ENCODE measurements around the gene UNC13B. TPM values are rescaled to one million over a fixed set of nuclear protein-coding genes. Genes with fewer than 3 reads are reported as not detected.
"Not testable (repeated sequence)": the region's sequence is repeated elsewhere in the genome, so short reads cannot be mapped to it uniquely, and the experiment has no call there.

Gene UNC13B
- total RNA-seq, 1 experiment from 2014 or later, result 9.8 TPM

DNA sequence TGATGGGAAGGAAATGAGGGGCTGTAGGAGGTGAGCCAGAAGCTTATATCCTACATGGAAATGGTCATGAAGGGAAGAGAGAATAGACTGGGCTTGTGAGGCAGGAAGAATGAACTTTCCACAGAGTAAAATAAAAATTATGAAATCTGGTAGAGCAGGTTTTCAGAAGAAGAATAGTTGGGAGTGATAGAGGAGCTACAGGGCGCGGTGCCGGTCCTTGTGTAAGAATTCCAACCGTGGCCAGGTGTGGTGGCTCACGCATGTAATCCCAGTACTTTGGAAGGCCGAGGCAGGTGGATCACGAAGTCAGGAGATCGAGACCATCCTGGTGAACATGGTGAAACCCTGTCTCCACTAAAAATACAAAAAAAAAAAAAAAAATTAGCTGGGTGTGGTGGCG is 8.9 kb upstream of the UNC13B start:
- intact Hi-C loops (cut with micrococcal nuclease), result no loop called here
- Histone ChIP-seq H4K20me1 (ENCODE audit: low read length) (no peaks in the 10 kb centered on the region), H3K9me3 (ENCODE audit: low read length) (no peaks in the 10 kb centered on the region), H3K4me1 (ENCODE audit: insufficient read depth, low read length) (no peaks in the 10 kb centered on the region), H3K27me3 (ENCODE audit: low read length) (no peaks in the 10 kb centered on the region), H3K9ac (ENCODE audit: low read length) (no peak overlapping the region), H3F3A (ENCODE audit: low read length, unreplicated experiment) (no peaks in the 10 kb centered on the region), H3K27ac (ENCODE audit: low read length) (no peak overlapping the region), H3K4me3 (ENCODE audit: low read length) (no peak overlapping the region), H3K4me2 (ENCODE audit: low read length) (no peak overlapping the region), H3K9me2 (replicated peaks; ENCODE audit: low read length) (no peaks in the 10 kb centered on the region), H3K36me3 (ENCODE audit: low read depth, low read length) (no peaks in the 10 kb centered on the region; the same call in 1 of the 2 replicates), H2AFZ (ENCODE audit: low read length) (no peak overlapping the region), H3K79me2 (ENCODE audit: low read length) (no peaks in the 10 kb centered on the region)
- CTCF ChIA-PET, result no interaction called here
- ATAC-seq, result no peak; the same call in 1 of the 2 replicates
- DNase-seq, result peak; percentile 12
- BruUV-seq (replicated peaks), result no TSS peak
- TF ChIP-seq, protein P1, sequence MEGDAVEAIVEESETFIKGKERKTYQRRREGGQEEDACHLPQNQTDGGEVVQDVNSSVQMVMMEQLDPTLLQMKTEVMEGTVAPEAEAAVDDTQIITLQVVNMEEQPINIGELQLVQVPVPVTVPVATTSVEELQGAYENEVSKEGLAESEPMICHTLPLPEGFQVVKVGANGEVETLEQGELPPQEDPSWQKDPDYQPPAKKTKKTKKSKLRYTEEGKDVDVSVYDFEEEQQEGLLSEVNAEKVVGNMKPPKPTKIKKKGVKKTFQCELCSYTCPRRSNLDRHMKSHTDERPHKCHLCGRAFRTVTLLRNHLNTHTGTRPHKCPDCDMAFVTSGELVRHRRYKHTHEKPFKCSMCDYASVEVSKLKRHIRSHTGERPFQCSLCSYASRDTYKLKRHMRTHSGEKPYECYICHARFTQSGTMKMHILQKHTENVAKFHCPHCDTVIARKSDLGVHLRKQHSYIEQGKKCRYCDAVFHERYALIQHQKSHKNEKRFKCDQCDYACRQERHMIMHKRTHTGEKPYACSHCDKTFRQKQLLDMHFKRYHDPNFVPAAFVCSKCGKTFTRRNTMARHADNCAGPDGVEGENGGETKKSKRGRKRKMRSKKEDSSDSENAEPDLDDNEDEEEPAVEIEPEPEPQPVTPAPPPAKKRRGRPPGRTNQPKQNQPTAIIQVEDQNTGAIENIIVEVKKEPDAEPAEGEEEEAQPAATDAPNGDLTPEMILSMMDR (conservative IDR thresholded peaks at IDR 0.05; ENCODE audit: low read depth, low read length), result no peak
- TF ChIP-seq EZH2phosphoT487 (IDR thresholded peaks at IDR 0.05; ENCODE audit: borderline replicate concordance, low read length), result no peak
- POLR2A ChIA-PET (ENCODE audit: unreplicated experiment), result no interaction called here

DNA sequence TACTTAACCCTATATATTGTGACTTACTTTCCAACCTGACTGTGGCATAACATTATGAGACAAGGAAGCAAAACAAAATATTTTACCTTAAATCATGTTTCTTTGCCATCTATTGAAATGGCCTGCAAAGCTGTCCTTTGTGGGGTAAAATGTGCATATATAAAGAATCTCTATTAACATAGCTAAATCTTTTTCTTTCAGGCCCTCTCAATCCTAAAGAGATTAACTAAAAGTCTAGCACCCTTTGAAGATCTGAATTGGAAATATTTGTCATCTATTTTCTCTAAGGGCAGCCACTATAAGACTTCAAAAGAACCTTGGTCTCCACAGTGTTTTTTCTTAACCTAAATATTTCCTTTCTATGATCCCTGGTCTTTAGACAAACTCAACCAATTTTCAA is 5.0 kb upstream of the UNC13B start:
- Histone ChIP-seq H2AFZ (ENCODE audit: low read length) (no peak overlapping the region), H3F3A (ENCODE audit: low read length, unreplicated experiment) (no peaks in the 10 kb centered on the region), H3K27ac (ENCODE audit: low read length) (no peak overlapping the region), H4K20me1 (ENCODE audit: low read length) (no peaks in the 10 kb centered on the region), H3K36me3 (ENCODE audit: low read depth, low read length) (no peaks in the 10 kb centered on the region), H3K9me3 (ENCODE audit: low read length) (no peaks in the 10 kb centered on the region), H3K4me2 (ENCODE audit: low read length) (no peak overlapping the region), H3K79me2 (ENCODE audit: low read length) (no peaks in the 10 kb centered on the region), H3K27me3 (ENCODE audit: low read length) (no peaks in the 10 kb centered on the region), H3K4me1 (ENCODE audit: insufficient read depth, low read length) (0 out of 2 replicates have a peak, but pooled peaks cover 3% of the 10 kb centered on the region), H3K9ac (ENCODE audit: low read length) (no peak overlapping the region), H3K9me2 (replicated peaks; ENCODE audit: low read length) (no peaks in the 10 kb centered on the region), H3K4me3 (ENCODE audit: low read length) (no peak overlapping the region)
- CTCF ChIA-PET, result no interaction called here
- TF ChIP-seq, protein P1 (conservative IDR thresholded peaks at IDR 0.05; ENCODE audit: low read depth, low read length), result no peak
- TF ChIP-seq EZH2phosphoT487 (IDR thresholded peaks at IDR 0.05; ENCODE audit: borderline replicate concordance, low read length), result no peak
- no peak for TF ChIP-seq EZH2 (IDR thresholded peaks at IDR 0.05; ENCODE audit: low read length, unreplicated experiment)
- POLR2A ChIA-PET (ENCODE audit: unreplicated experiment), result no interaction called here
- no peak for ATAC-seq
- DNase-seq, result no peak
- intact Hi-C loops (cut with micrococcal nuclease), result no loop called here
- BruUV-seq (replicated peaks), result no TSS peak

DNA sequence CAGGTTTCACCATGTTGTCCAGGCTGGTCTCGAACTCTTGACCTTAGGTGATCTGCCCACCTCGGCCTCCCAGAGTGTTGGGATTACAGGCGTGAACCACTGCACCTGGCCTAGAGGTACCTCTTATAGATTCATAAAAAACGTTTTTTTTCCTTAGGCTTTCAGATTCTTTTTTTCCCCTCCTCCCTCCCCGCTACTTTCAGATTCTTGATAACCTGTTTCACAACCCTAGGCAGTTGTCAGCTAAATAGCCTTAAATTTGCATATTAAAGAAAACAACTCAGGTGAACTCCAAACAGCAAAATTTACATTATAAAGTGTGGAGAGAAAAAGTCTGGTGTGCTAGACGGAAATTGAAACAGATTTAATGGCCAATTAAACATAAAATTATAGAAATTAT is 4.0 kb upstream of the UNC13B start:
- H3K36me3 ChIP-seq (ENCODE audit: low read depth, low read length); H2AFZ ChIP-seq (ENCODE audit: low read length); DNase-seq; H3K9me2 ChIP-seq (replicated peaks; ENCODE audit: low read length); BruUV-seq (replicated peaks); H3K79me2 ChIP-seq (ENCODE audit: low read length); H4K20me1 ChIP-seq (ENCODE audit: low read length); H3K9me3 ChIP-seq (ENCODE audit: low read length); H3K4me1 ChIP-seq (ENCODE audit: insufficient read depth, low read length); intact Hi-C loops (cut with micrococcal nuclease); CTCF ChIA-PET; H3K27ac ChIP-seq (ENCODE audit: low read length); H3K4me2 ChIP-seq (ENCODE audit: low read length); H3K9ac ChIP-seq (ENCODE audit: low read length); H3F3A ChIP-seq (ENCODE audit: low read length, unreplicated experiment); H3K4me3 ChIP-seq (ENCODE audit: low read length); ATAC-seq; H3K27me3 ChIP-seq (ENCODE audit: low read length); POLR2A ChIA-PET (ENCODE audit: unreplicated experiment): not testable (repeated sequence)
